Left cardiac atrium (tissue), 4 donors: Measurements from ENCODE around the gene IGSF21. TPM values are rescaled to one million over a fixed set of nuclear protein-coding genes. Genes with fewer than 3 reads are reported as not detected.

Experiments
- ATAC-seq, 2 donors: fragments of 200-7000 bp; cut with Tn5 transposase; one replicate each; pipeline ENCODE4 v1.9.1; 2020; ENCODE audit warnings: mild to moderate bottlenecking in 2 of 2, moderate library complexity in 2 of 2
- DNase-seq: peaks from one replicate; pipeline ENCODE4 v3.0.0-alpha.2; 2020
- intact Hi-C, 2 donors: fragments of 100-400 bp; cut with DNase I; formaldehyde crosslinking; loops; one replicate each; pipeline versions ENCODE4 v1.14.1 to v1.15.1; 2022 to 2023
- total RNA-seq, 2 donors: library from RNA; stranded (reverse); fragmentation: NEBNext Ultra II Directional; extraction: Animal tissue kit (Norgen Biotek cat#: 25700); gene quantifications; one replicate each; pipeline ENCODE4 v1.2.1, GENCODE V29; 2021
- donor health status: DM: no; HTN: yes; CAD: no.
- donor health status: DM: no; HTN: yes; CAD: no; lungs with severe emphysema.
- donor health status: DM: yes; HTN: yes; CAD: no.
- donor health status: Dilated cardiomyopathy.

Gene IGSF21
- total RNA-seq, 2 donors from 2014 or later: 1.0 to 3.0 TPM

GRCh38 chr1:18390953-18391352 lies 283.4 kb downstream of the IGSF21 start:
- intact Hi-C loops: no loop called here
- no peak for ATAC-seq
- no peak for DNase-seq

DNA sequence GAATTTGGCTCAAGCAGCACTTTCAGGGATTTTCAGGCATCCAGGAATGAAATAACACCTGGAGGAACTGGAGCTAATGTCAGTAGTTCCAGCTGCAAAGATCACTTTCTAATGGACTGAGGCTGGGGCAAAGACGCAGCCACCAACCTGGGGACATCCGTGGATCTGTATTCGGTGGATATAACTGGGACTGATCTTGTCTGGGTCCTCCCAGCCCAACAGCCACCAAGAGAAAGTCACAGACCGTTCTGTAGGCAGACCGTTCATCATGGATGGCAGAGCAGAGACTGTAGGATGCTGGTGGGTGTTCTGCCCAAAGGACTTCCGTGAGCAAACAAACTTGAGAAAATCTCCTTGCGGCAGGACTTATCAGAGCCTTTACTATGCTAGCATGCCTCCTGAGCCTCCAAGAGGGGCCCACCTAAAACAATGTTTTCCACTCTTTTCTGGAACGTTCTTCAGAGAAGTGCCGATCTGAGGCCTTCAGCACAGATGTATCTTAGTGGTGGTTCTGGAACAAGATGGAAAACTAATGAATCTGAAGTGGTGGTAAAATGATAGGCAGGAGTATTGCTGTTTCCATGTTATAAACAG lies 287.1 kb downstream of the IGSF21 start:
- intact Hi-C loops: no loop called here
- DNase-seq (no peak), ATAC-seq (no peak)

DNA sequence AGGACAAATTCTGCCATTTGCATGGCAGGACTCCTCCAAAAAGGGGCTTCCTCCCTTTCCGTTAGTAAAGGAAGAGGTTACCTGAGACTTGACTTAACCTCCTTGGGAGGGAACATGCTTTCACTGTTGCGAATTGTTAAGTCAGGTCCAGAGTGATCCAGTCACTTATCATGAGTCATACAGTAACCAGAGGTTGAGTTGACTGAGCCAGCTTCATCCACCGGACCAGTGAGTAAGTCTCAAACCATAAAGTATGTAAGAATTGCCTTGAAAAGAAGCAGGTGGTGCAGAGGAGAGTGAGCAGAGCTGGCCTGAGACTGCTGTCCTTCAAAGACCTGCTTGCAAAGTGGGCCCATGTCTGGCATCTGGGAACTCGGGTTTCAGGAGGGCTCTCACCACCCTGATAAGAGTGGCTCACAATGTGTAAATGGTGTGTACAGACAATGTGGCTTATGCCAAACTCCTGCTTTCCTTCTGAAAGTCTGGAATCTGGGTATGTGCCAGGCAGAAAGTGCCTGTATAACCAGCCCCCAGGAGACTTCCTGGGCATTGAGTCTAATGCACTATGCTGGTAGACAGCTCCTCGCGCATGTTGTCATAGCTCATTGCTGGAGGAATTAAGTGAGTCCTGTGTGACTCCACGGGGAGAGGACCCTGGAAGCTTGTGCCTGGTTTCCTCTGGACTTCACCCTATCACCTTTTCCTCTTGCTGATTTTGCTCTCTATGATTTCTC lies 288.8 kb downstream of the IGSF21 start:
- ATAC-seq (no peak), DNase-seq (no peak)
- intact Hi-C loops: no loop called here

GRCh38 chr1:18397641-18398040 lies 290.0 kb downstream of the IGSF21 start:
- DNase-seq (no peak), ATAC-seq (no peak)
- intact Hi-C loops: no loop called here

- intact Hi-C loops: no loop called here
- no peak for DNase-seq
- ATAC-seq: no peak
These were observed 291.4 kb downstream of the IGSF21 start for GRCh38 chr1:18398791-18399530.

GRCh38 chr1:18400347-18401102 lies 292.9 kb downstream of the IGSF21 start:
- intact Hi-C loops: no loop called here
- ATAC-seq (no peak), DNase-seq (no peak)

- intact Hi-C loops: no loop called here
- no peak for ATAC-seq
- DNase-seq: no peak
These were observed 294.3 kb downstream of the IGSF21 start for GRCh38 chr1:18401921-18402320.

GRCh38 chr1:18404460-18404859 lies 296.9 kb downstream of the IGSF21 start:
- DNase-seq: no peak
- ATAC-seq: no peak
- intact Hi-C loops: no loop called here

GRCh38 chr1:18407166-18408045 lies 299.8 kb downstream of the IGSF21 start:
- DNase-seq: no peak
- intact Hi-C loops: no loop called here
- ATAC-seq: no peak

- no peak for DNase-seq
- intact Hi-C loops: no loop called here
- ATAC-seq: no peak
These were observed 301.2 kb downstream of the IGSF21 start for GRCh38 chr1:18408656-18409370.

GRCh38 chr1:18409609-18410237 lies 302.1 kb downstream of the IGSF21 start:
- intact Hi-C loops: no loop called here
- no peak for DNase-seq
- ATAC-seq: no peak

DNA sequence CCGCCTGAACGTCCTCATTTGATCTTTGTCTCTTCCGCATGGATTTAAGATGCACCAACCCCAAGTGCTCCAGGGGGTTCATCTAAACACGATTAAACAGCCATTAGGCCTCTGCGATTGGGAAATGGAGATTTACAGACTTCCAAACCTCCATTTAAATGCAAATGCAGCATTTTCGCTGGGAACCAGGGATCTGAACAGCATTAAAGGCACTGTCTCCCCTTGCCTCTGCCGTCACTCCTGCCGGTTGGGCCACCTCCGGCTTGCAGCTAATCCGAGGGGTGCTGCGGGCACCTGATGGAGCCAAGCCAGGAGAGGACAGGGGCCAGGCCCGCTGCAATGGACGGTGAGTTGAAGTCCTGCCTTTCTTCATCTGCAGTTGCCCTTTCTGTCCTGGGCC lies 302.8 kb downstream of the IGSF21 start:
- DNase-seq: no peak
- ATAC-seq: no peak
- intact Hi-C loops: no loop called here

- ATAC-seq: no peak
- intact Hi-C loops: no loop called here
These were observed 303.7 kb downstream of the IGSF21 start for GRCh38 chr1:18411321-18411720.

GRCh38 chr1:18411820-18412641 lies 304.4 kb downstream of the IGSF21 start:
- intact Hi-C loops: no loop called here
- DNase-seq: no peak
- ATAC-seq: no peak

More at GRCh38 chr1:18411321-18411720, 303.7 kb downstream of the IGSF21 start:
- DNase-seq: no peak

- no peak for ATAC-seq
- intact Hi-C loops: no loop called here
- no peak for DNase-seq
These were observed 305.3 kb downstream of the IGSF21 start for GRCh38 chr1:18412882-18413353.

GRCh38 chr1:18413541-18414305 lies 306.1 kb downstream of the IGSF21 start:
- ATAC-seq: no peak
- DNase-seq: no peak
- intact Hi-C loops: no loop called here
